ENCODE results near the gene SLC6A2.
"Not testable (repeated sequence)": the region's sequence is repeated elsewhere in the genome, so short reads cannot be mapped to it uniquely, and the experiment has no call there.

The SLC6A2 gene
- total RNA-seq: 0 reads per million in 2 donors

DNA sequence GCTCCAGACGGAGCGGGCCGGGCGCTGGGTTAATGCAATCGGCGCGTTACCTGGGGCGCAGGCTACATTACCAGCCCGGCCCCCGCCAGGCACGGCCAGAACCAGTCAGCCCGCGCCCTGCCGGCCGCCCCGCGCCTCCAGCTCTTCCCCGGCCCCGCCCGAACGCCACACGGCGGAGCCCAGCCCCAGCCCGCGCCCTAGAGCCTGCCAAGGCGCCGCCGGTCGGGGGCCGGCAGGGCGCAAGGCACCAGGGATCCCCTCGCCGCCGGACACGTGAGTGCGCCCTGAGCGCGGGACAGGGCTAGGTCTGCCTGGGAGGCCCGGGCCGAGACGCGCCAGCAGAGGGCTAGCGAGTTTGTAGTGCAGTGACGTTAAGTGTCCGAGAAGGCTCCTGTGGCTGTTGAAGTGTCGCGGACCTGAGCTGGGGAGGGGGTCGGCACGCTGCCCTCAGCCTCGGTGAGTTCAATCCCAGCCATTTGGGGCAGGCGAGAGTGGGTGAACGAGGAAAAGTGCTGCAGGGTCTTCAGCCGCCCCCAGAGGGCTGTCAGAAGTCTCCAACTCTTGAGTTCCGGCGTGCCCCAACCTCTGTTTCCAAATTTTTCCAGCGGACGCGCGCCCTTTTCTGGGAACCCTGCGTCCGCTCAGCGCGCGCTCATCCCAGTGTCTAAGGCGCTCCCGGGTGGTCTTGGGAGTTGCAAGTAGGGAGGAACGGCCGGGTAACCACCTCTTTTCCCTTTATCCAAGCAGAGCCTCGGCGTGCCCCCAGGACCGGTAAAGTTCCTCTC, at the start of gene SLC6A2:
SLC6A2 (plus strand) TSS at position 92 of the 785 bp plus-strand sequence. CDS start 707 bp downstream, outside the sequence.
- DNase-seq: no peak

DNA sequence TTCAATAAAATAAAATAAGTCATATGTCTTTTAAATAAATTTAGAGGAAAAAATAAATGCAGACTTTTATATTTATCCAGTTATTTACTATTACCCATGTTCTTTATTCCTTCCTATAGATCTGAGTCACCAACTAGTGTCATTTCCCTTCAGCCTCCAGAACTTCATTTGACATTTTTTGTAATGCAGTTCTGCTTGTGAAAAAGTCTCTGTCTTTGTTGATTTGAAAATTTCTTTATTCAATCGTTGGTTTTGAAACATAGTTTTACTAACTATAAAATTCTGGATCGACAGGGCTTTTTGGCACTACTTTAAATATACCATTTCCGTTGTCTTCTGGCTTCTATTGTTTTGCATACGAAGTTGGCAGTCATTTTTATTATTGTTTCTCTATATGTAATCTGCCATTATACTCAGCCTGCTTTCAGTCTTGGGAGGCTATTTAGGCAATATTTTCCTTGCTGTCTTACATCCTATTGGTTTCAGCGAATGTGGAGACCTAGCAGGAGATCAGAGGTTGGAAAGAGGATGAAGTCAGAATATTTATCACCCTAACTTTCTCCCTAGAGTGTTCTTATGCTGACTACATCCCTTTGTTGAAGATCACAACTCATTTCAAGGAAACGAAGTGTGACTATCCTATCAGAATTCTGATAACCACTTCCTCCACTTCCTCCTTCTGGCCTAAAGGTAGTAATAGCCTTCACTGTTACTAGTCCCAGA, 42.0 kb upstream of the SLC6A2 start:
- DNase-seq: no peak

DNA sequence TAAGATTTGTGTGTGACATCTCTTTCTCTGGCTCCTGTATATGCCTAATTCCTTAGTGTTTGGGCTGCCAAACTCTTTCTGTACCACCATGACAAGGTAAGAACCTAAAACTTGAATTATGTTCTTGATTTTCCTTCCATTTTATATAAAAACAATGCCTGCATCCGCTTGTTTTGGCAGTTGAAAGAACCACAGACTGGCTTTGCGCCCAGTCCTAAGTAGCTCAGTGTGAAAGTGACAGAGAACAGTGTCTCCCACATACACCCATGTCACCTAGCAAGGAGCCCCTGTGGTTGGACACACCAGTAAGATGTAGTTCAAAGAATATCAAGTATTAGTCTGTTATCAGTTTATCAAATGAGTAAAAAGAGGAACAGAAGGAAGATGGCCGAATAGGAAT, 40.7 kb upstream of the SLC6A2 start:
- DNase-seq: no peak

- not testable (repeated sequence) for DNase-seq
Observed at GRCh38 chr16:55615670-55616069, 40.1 kb upstream of the SLC6A2 start.

- no peak for DNase-seq
Observed at GRCh38 chr16:55621771-55622170, 34.0 kb upstream of the SLC6A2 start.

GRCh38 chr16:55622272-55622671, 33.5 kb upstream of the SLC6A2 start:
- no peak for DNase-seq

- no peak for DNase-seq
Observed at GRCh38 chr16:55622930-55623561, 32.7 kb upstream of the SLC6A2 start.

DNA sequence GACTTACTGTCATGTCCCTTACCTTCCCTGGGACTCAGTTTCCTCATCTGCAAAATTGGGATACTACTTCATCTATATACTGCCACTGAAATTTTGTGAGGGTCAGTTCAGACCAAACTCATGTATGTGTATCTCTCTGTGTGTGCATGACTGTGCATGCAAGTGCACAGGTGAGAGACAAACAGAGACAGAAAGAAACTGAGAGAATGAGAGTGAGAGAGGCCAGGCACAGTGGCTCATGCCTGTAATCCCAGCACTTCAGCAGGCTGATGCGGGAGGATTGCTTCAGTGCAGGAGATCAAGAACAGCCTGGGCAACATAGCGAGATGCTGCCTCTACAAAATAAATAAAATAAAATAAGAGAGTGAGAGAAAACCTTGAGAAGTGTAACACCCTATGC, 32.1 kb upstream of the SLC6A2 start:
- DNase-seq: no peak

- DNase-seq: no peak
Observed at GRCh38 chr16:55624696-55625095, 31.1 kb upstream of the SLC6A2 start.

DNA sequence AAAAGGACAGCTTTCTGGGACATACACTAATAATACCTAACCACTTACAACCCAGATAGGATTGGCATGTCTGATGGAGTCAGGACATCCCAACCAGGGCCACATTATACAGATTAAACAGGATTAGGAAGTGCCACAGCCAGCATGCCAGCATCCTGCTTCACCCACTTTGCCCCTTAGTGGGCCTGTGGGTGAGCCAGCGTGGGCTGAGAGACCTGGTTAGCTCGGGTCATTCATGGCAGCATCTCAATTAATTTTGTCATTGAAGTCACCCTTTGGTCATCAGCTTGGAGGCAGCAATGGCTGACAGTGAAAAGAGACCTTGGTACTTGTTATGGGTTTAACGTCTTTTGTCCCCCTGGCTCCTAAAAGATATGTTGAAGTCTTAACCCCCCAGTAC, 29.9 kb upstream of the SLC6A2 start:
- DNase-seq: no peak

DNA sequence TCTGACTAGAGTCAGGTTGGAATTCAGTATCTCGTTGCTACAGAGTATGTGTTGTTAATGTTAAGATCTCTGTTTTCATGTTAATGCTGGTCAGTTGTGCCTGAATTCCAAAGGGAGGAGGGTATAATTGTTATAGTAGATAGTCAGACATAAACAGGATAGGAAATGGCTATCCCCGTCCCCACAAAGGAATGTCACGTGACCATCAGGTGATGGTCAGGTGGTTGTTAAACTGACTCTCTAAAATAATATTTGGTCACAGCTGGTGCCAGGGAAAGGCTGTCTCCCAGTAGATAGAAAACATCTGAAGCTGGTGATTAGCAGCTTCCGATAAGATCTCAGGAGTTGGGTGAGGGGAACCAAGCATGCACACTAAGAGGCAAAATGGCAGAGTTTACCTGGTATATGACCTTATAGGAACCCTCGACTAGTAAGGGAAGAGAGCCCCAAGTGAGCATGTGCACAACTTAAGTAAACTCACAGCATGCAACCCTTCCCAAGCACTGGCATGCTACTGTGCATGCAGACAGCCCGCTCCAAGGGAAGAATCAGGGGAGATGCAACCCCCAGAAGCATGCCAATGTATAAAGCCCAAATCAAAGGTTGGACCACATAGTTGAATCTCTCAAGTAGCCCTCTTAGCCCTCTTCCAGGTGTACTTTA, 27.4 kb upstream of the SLC6A2 start:
- no peak for DNase-seq

GRCh38 chr16:55630774-55631173, 25.0 kb upstream of the SLC6A2 start:
- no peak for DNase-seq

- DNase-seq: no peak
Observed at GRCh38 chr16:55632259-55632658, 23.5 kb upstream of the SLC6A2 start.

GRCh38 chr16:55634193-55634592, 21.6 kb upstream of the SLC6A2 start:
- DNase-seq: no peak

GRCh38 chr16:55638256-55638655, 17.5 kb upstream of the SLC6A2 start:
- DNase-seq: no peak

DNA sequence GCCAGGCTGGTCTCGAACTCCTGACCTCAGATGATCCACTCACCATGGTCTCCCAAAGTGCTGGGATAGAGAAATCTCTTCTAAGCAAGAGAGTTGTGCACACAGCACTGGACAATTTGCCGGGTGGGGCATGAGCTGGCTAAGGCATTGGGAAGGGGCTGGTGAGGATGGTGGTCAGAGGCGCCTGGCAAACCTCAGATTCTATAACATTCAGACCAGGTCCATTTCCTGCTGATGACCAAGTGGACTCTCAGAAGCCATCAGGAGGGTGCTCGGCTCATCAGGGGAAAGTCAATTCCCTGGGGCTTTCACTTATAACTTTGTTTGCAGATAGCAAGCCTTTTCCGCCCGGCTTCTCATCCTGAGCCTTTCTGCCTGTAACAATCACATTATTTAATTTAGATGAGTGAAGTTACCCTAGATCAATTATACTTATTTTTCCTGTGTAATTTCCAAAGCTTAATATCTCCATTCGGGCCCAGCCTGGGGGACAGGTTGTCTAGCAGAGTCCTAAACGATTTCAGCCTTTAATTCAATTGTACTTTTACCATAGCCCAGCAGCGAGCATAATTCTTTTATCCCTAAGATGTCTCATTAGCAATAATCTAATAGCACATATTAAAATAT, 15.0 kb upstream of the SLC6A2 start:
- DNase-seq: no peak

DNA sequence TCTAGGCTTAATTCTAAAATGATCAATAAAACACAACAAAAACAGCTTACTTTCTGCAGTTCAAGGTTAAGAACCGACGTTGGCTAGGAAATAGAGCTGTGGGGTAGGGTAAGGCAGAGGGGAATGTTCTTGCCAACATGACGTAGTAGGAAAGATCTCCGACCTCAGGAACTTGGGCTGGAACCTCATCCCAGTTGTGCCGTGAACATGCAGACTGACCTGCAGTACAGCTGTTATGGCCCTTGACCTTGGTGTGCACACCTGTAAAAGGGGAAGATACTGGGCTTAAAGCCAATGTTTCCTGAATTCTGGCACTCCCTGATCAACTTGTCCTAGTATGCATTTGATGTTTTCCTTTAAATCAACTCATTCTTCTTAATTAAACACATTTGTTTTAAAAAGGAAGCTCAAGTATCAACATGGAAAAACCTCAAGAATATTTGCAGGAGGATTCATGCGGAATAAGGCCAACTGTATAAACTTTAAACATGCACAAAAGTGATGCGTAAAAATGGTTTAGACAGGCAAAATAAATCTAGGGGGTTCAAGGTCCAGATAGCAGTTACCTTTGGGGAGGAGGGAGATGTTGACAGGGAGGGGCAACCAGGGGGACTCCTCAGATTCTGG, 14.2 kb upstream of the SLC6A2 start:
- DNase-seq: no peak

GRCh38 chr16:55642611-55643010, 13.2 kb upstream of the SLC6A2 start:
- DNase-seq: no peak

DNA sequence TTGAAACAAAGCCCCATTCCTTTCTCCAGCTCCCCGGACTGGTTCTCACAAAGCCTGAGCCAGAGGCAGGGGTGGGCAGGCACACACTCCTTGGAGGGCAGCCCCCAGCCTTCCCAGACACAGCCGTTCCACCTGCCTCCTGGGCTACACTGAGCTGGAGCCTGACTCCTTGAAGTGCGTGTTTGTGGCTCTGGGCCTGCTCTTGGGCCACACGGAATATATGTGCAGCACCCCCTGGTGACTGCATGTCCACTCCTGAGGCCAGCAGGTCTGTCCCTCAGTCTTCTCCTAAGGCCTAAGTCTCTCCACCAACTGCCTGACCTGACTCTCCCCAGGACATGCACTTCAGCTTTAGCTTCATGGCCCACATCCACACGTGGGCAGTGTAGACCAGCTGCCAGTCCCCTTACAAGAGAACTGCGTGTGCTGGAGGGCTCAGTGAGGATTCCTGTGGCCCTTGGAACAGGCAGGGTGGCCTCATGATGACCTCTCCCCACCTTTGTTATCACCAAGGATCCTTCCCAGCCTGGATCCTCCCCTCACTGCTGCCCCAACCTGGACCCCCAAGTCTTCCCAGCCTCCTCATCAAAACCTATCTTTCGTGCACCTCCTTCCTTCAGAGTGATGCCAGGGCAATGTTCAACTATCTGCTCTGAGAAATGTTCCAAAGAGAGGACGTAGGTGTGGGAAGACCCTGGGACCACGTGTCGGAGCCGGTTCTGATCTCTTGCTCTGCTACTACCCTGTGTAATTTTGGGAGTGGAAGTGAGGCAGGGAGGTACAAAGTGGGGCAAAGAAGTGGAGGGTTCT, 12.4 kb upstream of the SLC6A2 start:
- DNase-seq: no peak

- no peak for DNase-seq
Observed at GRCh38 chr16:55645986-55646385, 9.8 kb upstream of the SLC6A2 start.

DNA sequence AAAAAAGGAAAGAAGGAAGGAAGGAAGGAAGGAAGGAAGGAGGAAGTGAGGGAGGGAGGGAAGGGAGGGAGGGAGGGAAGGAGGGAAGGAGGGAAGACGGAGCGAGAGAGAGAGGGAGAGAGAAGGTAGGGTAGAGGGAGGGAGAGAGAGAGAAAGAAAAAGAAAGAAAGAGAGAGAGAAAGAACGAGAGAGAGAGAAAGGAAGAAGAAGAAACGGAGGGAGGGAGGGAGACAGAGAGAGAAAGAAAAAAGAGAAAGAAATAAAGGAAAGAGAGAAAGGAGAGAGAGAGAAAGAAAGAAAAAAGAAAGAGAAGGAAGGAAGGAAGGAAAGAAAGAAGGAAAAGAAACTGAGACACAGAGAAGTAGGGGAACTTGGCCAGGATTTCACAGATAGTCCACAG, 8.4 kb upstream of the SLC6A2 start:
- DNase-seq: no peak

All from T-helper 9 cell (primary cell).